ENCODE results near the gene FEM1C. TPM values are rescaled to one million over a fixed set of nuclear protein-coding genes. Genes with fewer than 3 reads are reported as not detected.

Gene FEM1C
- total and polyA plus RNA-seq, 2 of the 4 experiments (the other 2 are of a cell fraction): 6.3 to 21.5 TPM

- no CpG with 5 or more reads among the region's 3 CpGs for WGBS, 2 experiments (ENCODE audit: extremely low coverage in 2 of 2, insufficient read length in 1 of 2)
Observed at GRCh38 chr5:115583474-115583873, 38.9 kb upstream of the FEM1C start.

More at GRCh38 chr5:115583474-115583873, 38.9 kb upstream of the FEM1C start:
- peak overlapping the region; percentile 28; the same call in 1 of the 2 replicates for H2BK20ac ChIP-seq (ENCODE audit: low read depth, low read length)
- H2AK9ac ChIP-seq (replicated peaks; ENCODE audit: low read depth, low read length, poor library complexity): peak overlapping the region; percentile 35
- intact Hi-C loops (cut with micrococcal nuclease) (no loop called here), in situ Hi-C loops (cut with MboI; ENCODE audit: low sequenced_read_pairs) (no loop called here), dilution Hi-C loops (cut with HindIII; ENCODE audit: low sequenced_read_pairs, unreplicated experiment) (no loop called here)
- TF ChIP-seq SMC3 (IDR thresholded peaks at IDR 0.05; ENCODE audit: low read depth, low read length): no peak
- no peak for TF ChIP-seq USF2 (IDR thresholded peaks at IDR 0.05; ENCODE audit: low read depth, low read length)
- TF ChIP-seq RAD21 (IDR thresholded peaks at IDR 0.05; ENCODE audit: low read length): peak; percentile 16; the same call in 1 of the 2 replicates
- TF ChIP-seq CEBPB (IDR thresholded peaks at IDR 0.05; ENCODE audit: low read depth, low read length): no peak
- no peak for TF ChIP-seq MAFK (IDR thresholded peaks at IDR 0.05; ENCODE audit: low read depth, low read length)
- TF ChIP-seq RCOR1 (IDR thresholded peaks at IDR 0.05; ENCODE audit: insufficient replicate concordance, low read length): peak; percentile 44
- no peak for TF ChIP-seq MAZ (IDR thresholded peaks at IDR 0.05; ENCODE audit: borderline replicate concordance, low read depth, low read length)
- no peak for TF ChIP-seq CTCF (conservative IDR thresholded peaks at IDR 0.05; ENCODE audit: low read depth, low read length)
- peak; percentile 44; the same call in 1 of the 2 replicates for TF ChIP-seq FOS (IDR thresholded peaks at IDR 0.05; ENCODE audit: low read depth, low read length)
- no peak overlapping the region for H3K56ac ChIP-seq (ENCODE audit: extremely low read depth, insufficient read depth, low read length)
- peaks cover 6% of the 10 kb centered on the region for H3K4me1 ChIP-seq (ENCODE audit: control insufficient read depth, insufficient read depth, low read length)
- no peak overlapping the region for H3K4me3 ChIP-seq (ENCODE audit: insufficient read depth, low read depth, low read length)
- 0 out of 2 replicates have a peak, but pooled peaks cover 2% of the 10 kb centered on the region for H3K36me3 ChIP-seq (ENCODE audit: control insufficient read depth, insufficient read depth, low read length)
- BruUV-seq (replicated peaks): no TSS peak
- peaks cover 19% of the 10 kb centered on the region for H4K20me1 ChIP-seq (ENCODE audit: insufficient read depth, low read length)
- H3K4me2 ChIP-seq (ENCODE audit: low read depth, low read length): 0 out of 2 replicates have a peak overlapping the region, but pooled peaks have one; percentile 25
- peak overlapping the region; percentile 34 for H2AFZ ChIP-seq (replicated peaks; ENCODE audit: low read length, poor library complexity)
- no peaks in the 10 kb centered on the region for H3K9me3 ChIP-seq (ENCODE audit: control insufficient read depth, insufficient read depth, low read length)
- H4K91ac ChIP-seq (ENCODE audit: insufficient read depth, low read depth, low read length): no peak overlapping the region
- POLR2A ChIA-PET (ENCODE audit: unreplicated experiment): no interaction called here
- no peak overlapping the region for H4K5ac ChIP-seq (ENCODE audit: low read depth, low read length)
- peak overlapping the region; percentile 28; the same call in 1 of the 2 replicates for H3K27ac ChIP-seq (ENCODE audit: insufficient read depth, low read length)
- H4K8ac ChIP-seq (ENCODE audit: low read depth in 2 of 2, low read length in 2 of 2): peak overlapping the region in 1 of 2 experiments; percentile 27; a peak in 1 of 4 replicates
- H2BK5ac ChIP-seq (ENCODE audit: low read depth, low read length, poor library complexity, severe bottlenecking): peak overlapping the region; percentile 63
- H2BK120ac ChIP-seq (ENCODE audit: low read depth, low read length): peak overlapping the region; percentile 17; the same call in 1 of the 2 replicates
- peak overlapping the region; percentile 6; the same call in 1 of the 2 replicates for H3K18ac ChIP-seq (ENCODE audit: low read depth, low read length)
- H3K14ac ChIP-seq (replicated peaks; ENCODE audit: low read depth, low read length): peak overlapping the region; percentile 76
- H3K9ac ChIP-seq (ENCODE audit: low read depth, low read length): no peak overlapping the region
- peak overlapping the region; percentile 10; the same call in 1 of the 2 replicates for H2AK5ac ChIP-seq (ENCODE audit: low read depth, low read length)
- peaks cover 13 to 62% of the 10 kb centered on the region in 2 experiments for H3K79me1 ChIP-seq (ENCODE audit: low read depth in 1 of 2, low read length in 2 of 2)
- peak; percentile 89 for ATAC-seq (ENCODE audit: low read depth)
- H3K27me3 ChIP-seq (ENCODE audit: control insufficient read depth, insufficient read depth, low read length): no peaks in the 10 kb centered on the region
- no peak overlapping the region for H3K4ac ChIP-seq (ENCODE audit: low read depth, low read length)
- H3K9me1 ChIP-seq (ENCODE audit: insufficient read depth, low read length): no peaks in the 10 kb centered on the region
- no peak overlapping the region for H2BK15ac ChIP-seq (ENCODE audit: low read depth, low read length)
- no peak overlapping the region for H3K23ac ChIP-seq (ENCODE audit: low read depth, low read length)
- CTCF ChIA-PET: interaction anchor here (1.2 kb wide), 1 partner anchor 274 kb away, joined by 3 read pairs; no protein-coding TSS in a partner anchor
- peak; percentile 95 for DNase-seq
